HG03469 (cell line): ENCODE measurements around the gene AMN1.
A peak's percentile ranks its signal among the peaks of the same experiment; 100 is the strongest.
"Not testable (repeated sequence)": the region's sequence is repeated elsewhere in the genome, so short reads cannot be mapped to it uniquely, and the experiment has no call there.

ENCODE experiments used
- ATAC-seq: cut with Tn5 transposase; IDR thresholded peaks from one replicate; pipeline ENCODE4 v1.9.1; 2021; ENCODE audit warnings: mild to moderate bottlenecking, moderate library complexity, moderate number of reproducible peaks; ENCODE audit not compliant: unreplicated experiment

AMN1 gene

GRCh38 chr12:31687101-31687527 lies 41.7 kb downstream of the AMN1 start:
- peak; percentile 49 for ATAC-seq

- ATAC-seq, result no peak
Observed at GRCh38 chr12:31685801-31686200, 43.0 kb downstream of the AMN1 start.

- peak; percentile 67 for ATAC-seq
Observed at GRCh38 chr12:31682136-31682962, 46.5 kb downstream of the AMN1 start.

- ATAC-seq, result no peak
Observed at GRCh38 chr12:31672521-31672920, 56.3 kb downstream of the AMN1 start.

GRCh38 chr12:31669582-31669981 lies 59.2 kb downstream of the AMN1 start:
- ATAC-seq, result not testable (repeated sequence)

DNA sequence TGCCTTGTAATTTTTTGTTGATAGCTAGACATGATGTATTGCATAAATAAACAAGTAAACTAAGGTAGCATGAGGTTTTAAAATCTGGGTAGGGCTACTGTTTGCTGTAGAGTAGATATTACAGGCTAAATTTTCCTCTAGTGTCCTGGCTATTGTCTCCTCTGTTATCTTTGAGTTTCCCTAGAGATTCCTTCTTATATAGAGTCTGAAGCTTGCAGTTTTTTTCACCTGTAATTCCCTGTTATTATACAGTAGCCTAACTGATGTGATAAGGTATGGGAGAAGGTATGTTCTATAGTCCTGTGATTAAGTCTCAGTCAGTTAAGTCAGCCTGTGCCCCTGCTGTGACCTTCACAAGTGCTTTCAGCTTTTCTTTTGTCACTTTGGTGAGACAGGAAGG lies 59.8 kb downstream of the AMN1 start:
- ATAC-seq, result no peak

DNA sequence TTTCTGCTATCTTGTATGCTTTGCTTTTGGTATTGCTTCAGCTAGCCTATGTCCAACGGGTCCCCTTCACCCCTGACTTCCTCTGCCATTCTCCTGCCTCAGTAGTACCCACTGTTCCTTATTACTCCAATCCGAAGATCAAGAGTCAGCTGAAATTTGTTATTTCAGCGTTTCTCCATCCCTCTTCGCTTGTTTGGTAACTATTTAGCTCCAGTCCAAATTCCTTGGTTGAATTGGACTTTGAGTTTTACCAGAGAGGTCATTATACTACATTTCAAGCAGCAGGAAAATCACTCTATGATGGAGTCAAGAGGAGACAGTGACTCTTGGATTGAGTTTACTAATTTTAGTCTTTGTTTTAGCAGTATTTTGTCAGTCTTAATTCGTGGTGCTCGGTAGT lies 64.8 kb downstream of the AMN1 start:
- ATAC-seq, result no peak

DNA sequence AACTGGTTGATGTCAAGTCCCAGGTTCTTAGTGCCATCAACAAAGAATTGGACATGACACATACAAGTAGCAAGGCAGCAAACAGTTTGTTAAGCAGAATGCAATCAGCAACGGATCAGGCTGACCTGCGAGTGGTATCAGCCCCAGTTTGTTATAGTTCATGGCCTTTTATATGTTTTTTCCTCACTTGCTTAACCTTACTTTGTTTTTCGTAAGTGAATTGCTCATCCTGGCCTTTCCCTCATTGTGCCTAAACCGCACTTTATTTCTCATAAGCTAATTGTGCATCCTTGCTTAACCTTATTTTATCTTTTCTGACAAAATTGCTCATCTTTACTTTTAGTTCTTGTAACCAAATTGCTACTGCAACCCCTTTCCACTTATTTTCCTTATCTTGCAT lies 65.2 kb downstream of the AMN1 start:
- ATAC-seq, result no peak

DNA sequence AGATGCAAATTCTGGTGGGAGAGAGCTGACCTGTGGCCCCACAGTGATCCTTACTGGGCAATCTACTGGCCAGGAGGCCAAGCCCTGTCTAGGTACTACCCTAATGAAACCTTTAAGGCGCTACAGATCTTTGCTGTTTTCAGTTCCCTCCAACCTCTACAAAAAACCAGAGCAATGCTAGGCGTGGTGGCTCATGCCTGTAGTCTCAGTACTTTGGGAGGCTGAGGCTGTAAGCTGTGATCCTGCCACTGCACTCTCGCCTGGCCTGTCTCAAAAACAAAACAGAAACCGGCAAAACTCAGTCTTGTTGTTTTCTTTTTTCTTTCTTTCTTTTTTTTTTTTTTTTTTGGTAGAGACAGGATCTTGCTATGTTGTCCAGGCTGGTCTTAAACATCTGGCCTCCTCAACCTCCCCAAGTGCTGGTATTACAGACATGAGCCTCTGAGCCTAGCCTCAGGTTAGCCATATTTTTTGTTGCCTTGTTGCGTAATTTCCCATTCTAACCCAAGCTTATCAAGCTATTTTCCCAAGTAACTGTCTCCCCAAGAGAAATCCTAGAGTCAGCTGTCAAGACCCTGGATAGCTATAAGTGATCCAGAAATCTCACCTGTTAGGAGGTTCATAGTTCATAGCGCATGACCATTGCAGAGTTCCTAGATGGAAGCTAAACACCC lies 66.5 kb downstream of the AMN1 start:
- ATAC-seq, result no peak

DNA sequence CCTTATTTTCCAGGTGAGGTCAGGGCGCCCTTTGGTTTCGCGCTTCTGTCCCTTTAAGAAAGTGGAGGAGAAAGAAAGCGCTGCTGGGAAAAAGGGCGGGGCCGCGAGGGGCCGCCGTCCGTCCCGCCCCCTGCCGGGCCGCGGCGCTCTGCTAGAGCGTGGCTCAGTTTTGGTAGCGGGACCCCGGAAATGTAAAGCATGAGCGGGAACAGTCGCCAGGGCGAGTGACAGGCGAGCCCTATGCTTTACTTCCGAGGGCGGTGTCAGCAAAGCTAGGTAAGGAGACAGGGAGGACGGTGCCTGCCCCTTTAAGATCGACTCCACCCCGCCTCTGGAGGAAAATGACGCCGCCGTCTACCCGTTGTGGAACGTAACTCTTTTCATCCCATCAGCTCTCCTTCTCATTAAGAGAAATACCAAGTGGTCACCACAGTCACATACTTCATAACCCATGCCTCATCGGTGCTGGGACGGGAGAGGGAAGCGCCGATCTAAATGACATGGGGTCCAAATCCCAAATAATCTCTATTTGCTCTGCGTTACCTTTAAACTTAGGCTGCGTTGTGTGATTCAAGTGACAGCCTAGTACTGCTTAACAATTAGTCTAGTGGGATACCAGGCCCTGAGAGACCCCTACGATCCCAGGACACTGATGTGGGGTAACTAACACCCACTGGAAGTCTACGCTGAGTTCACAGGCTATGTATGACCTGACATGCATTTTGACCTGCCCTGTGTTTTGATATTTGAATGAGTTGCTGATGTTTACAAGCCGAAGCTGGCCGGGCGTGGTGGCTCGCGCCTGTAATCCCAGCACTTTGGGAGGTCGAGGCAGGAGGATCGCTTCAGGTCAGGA lies 69.5 kb downstream of the AMN1 start, which contains the start of gene ETFBKMT:
ETFBKMT (plus strand) TSS at position 602 of the 856 bp plus-strand sequence. CDS start 2,266 bp downstream, outside the sequence.
- peak; percentile 97 for ATAC-seq

DNA sequence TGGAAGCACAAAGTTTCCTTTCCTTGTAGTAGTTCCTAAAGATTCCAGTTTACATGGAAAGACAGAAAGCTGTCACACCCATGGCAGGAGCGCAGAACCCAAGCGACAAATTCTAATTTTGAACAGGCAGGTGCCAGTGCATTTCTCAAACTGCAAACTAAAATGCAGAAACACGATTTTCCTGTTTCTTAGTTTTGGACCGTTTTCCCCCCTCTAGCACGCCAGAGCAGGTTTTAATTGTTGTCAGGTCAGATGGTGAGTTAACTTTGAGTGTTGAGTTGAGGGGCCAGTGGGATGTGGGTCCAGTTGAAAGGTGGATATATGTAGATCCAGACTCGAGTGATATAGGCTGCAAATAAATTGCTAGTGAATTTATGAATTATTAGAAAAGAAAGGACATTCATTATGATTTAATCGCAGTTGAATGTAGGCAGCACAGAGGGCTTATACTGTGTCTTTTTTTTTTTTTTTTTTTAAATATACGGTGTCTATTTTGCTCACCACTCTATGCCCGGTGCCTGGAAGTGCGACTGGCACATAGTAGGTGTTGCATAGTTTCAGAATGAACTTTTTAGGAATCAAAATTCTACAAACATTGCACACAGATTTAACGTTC lies 70.2 kb downstream of the AMN1 start:
- no peak for ATAC-seq

DNA sequence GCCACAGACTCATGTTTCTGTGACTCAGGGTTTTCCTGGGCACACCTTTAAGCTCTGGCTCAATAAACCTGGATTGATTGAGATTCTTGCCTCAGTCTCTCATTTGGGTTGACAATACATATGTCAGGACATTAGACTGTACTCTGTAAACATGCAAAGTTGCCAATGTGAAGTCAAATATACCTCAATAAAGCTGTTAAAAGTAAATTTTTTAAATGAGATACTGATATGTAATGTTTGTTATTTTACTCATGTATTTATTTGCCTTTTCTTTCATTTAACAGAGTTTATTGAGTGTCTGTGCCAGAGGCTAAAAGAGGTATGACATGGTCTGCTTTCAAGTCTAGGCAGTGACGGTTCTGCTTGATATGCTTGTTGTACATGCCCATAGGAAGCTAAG lies 73.0 kb downstream of the AMN1 start:
- ATAC-seq, result no peak

DNA sequence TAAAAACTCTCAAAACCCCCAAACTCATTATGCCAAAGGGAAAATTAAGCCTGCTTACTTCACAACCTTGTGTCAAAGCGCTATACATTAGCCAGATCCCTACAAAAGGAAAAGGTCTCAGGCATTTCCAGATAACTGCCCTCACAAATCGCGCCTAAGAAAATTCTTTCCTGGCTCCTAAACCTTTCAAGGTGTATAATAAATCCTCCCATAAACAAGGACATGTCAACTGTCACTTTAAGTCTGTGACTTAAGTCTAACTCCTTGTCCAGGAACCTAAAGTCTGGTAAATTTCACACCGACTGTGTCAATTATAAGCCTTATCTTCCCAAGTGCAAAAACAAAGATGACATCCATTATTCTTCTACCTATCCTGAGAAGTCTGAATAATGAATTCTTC lies 73.6 kb downstream of the AMN1 start:
- ATAC-seq, result no peak

GRCh38 chr12:31651893-31652521 lies 76.8 kb downstream of the AMN1 start:
- no peak for ATAC-seq

GRCh38 chr12:31650918-31651317 lies 77.9 kb downstream of the AMN1 start:
- ATAC-seq, result no peak

- no peak for ATAC-seq
Observed at GRCh38 chr12:31647086-31647491, 81.7 kb downstream of the AMN1 start.

DNA sequence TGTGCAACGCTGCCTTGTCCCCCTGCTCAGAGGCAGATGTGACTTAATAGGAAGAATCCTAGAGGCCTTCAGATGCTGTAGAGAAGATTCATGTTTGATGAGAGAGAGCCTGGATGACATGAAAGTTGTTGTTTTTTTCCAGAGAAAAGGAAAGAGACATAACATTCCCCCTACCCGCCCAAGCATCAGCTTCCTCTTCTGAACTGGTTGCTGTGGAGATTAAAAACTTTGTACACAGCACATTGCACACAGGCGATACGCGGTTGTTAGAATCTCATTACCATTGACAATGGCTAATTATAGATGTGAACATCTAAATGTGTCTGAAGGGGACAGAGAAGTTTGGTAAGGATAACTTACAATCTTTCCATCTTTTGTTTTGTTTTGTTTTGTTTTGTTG lies 82.9 kb downstream of the AMN1 start:
- no peak for ATAC-seq

- ATAC-seq, result no peak
Observed at GRCh38 chr12:31644536-31644935, 84.3 kb downstream of the AMN1 start.

DNA sequence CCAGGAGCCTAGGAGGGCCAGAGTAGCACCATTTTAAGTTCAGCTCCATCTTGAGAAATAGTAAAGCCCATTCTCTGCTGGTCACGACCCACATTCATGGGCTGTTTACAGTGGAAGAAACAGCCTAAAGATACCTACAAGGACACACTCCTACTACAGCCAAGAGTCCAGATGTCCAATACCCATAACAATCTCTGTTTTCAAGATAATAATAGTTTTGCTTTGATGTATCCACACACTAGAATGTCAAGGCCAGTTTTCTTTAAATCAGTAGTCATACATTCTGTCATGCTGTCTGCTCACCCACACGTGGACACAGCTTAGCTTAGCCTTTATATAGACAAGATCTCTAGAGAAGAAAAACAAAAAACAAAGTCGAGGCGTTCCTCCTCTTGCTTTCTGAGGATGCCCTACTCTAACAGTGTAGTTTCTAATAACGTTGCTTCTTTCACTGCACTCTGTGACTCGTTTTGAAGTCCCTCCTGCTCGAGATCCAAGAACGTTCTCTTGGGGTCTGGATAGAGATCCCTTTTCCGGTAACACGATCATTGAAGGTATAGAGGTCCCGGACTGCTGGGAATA lies 87.2 kb downstream of the AMN1 start:
- ATAC-seq, result no peak

DNA sequence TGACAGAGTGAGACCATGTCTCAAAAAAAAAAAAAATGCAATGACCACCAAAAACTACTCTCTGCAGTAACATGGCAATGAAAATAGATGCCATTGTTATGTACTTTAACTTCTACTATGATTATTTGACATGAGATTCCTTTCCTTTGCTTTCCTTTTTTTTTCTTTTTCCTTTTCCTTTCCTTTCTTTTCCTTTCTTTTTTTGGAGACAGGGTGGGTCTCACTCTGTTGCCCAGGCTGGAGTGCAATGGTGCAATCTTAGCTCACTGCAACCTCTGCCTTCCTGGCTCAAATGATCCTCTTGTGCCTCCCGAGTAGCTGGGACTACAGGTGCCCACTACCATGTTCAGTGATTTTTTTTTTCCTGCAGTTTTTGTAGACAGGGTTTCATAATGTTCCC lies 94.2 kb downstream of the AMN1 start:
- ATAC-seq, result no peak
